K562 (cell line): Measurements from ENCODE around the gene FXN. TPM values are rescaled to one million over a fixed set of nuclear protein-coding genes. Genes with fewer than 3 reads are reported as not detected.

Experiments
- AFF4 ChIP-seq: sonication (generic); formaldehyde crosslinking; IDR thresholded peaks from 2 replicates; pipeline ENCODE4 v1.8.0; 2023; ENCODE audit warnings: mild to moderate bottlenecking, missing genetic modification reagents
- ARNT ChIP-seq, 2 experiments: fragments of 450-650 bp; IDR thresholded peaks; 2 replicates each; pipeline ENCODE4 v1.6.1; 2016; ENCODE audit warnings: mild to moderate bottlenecking in 1 of 2
- CREB5 ChIP-seq: fragments of 250-450 bp; sonication (Bioruptor Pico); IDR thresholded peaks from 2 replicates; pipeline ENCODE4 v1.5.0; 2020; ENCODE audit warnings: mild to moderate bottlenecking
- ETS1 ChIP-seq: conservative IDR thresholded peaks from 2 replicates; pipeline ENCODE4 v1.6.1; 2011; ENCODE audit warnings: low read depth, mild to moderate bottlenecking, low read length; ENCODE audit not compliant: control insufficient read depth
- HNRNPL ChIP-seq: fragments of 200-400 bp; formaldehyde crosslinking; IDR thresholded peaks from 2 replicates; pipeline ENCODE4 v1.6.1; 2017; ENCODE audit warnings: low read depth, mild to moderate bottlenecking, low read length
- IRF9 ChIP-seq: fragments of 450-650 bp; IDR thresholded peaks from 2 replicates; pipeline ENCODE4 v1.6.1; 2016; ENCODE audit warnings: missing biosample characterization, missing genetic modification characterization
- JUND ChIP-seq, 2 experiments: IDR thresholded peaks; 2 replicates in 1 of 2; 3 replicates in 1 of 2; pipeline ENCODE4 v1.6.1; 2011; ENCODE audit warnings: borderline replicate concordance in 2 of 2, low read depth in 2 of 2, low read length in 2 of 2, improper control_type of control experiment in 1 of 2, missing biosample characterization in 1 of 2, missing genetic modification characterization in 1 of 2, missing genetic modification reagents in 1 of 2
- MBD2 ChIP-seq: sonication (generic); IDR thresholded peaks from 2 replicates; pipeline ENCODE4 v1.6.1; 2016; ENCODE audit warnings: low read depth, borderline replicate concordance
- MITF ChIP-seq: IDR thresholded peaks from 2 replicates; pipeline ENCODE4 v1.6.1; 2014; ENCODE audit warnings: antibody characterized with exemption
- MTA2 ChIP-seq: fragments of 450-650 bp; IDR thresholded peaks from 2 replicates; pipeline ENCODE4 v1.6.1; 2016; ENCODE audit warnings: low read depth
- STAG1 ChIP-seq: sonication (generic); formaldehyde crosslinking; IDR thresholded peaks from 2 replicates; pipeline ENCODE4 v1.5.0; 2020; ENCODE audit warnings: missing genetic modification reagents, borderline replicate concordance
- ZBTB34 ChIP-seq: fragments of 250-450 bp; sonication (Bioruptor Pico); IDR thresholded peaks from 2 replicates; pipeline ENCODE4 v1.8.0; 2021; ENCODE audit warnings: mild to moderate bottlenecking, moderate library complexity
- ZNF445 ChIP-seq: fragments of 250-450 bp; sonication (Bioruptor Pico); IDR thresholded peaks from 2 replicates; pipeline ENCODE4 v1.4.0; 2020; ENCODE audit warnings: low read depth, mild to moderate bottlenecking, moderate library complexity
- ZNF785 ChIP-seq: fragments of 250-450 bp; sonication (Bioruptor Pico); IDR thresholded peaks from 2 replicates; pipeline ENCODE4 v1.4.0; 2020; ENCODE audit warnings: mild to moderate bottlenecking
- polyA plus RNA-seq, 8 experiments: library from polyadenylated mRNA; depleted of rRNA in 4 of 8; stranded (reverse) in 5 of 8; unstranded in 3 of 8; fragments of >200 nt; fragmentation: Nextera tagmentation in 2 of 8; fragmentation: Illumina TruSeq in 1 of 8; extraction: Ambion mirVana in 2 of 8; extraction: Trizol in 1 of 8; gene quantifications; 2 replicates each; pipeline versions ENCODE4 v1.2.1 to v1.2.3, GENCODE V29; 2011 to 2014; ENCODE audit warnings: inconsistent platforms in 1 of 8, missing spikeins in 1 of 8
- total RNA-seq, 7 experiments: library from RNA; depleted of rRNA in 6 of 7; stranded (reverse); fragments of >200 nt in 6 of 7; fragmentation: Illumina TruSeq in 2 of 7; extraction: Trizol in 2 of 7; gene quantifications; 2 replicates each; pipeline versions ENCODE4 v1.2.1 to v1.2.3, GENCODE V29; 2011 to 2021; ENCODE audit warnings: low replicate concordance in 1 of 7

The FXN gene
- total and polyA plus RNA-seq, 9 of the 15 experiments (the other 6 are each of a cell fraction or from before 2014, with no cell fraction given): 7.6 to 51.5 (median 30.3) TPM

- no peak for TF ChIP-seq AFF4 (CRISPR knock-in tag)
- TF ChIP-seq HNRNPL: no peak
- no peak for TF ChIP-seq ARNT (IDR thresholded peaks at IDR 0.05)
- TF ChIP-seq ZBTB34 (CRISPR knock-in tag): no peak
- no peak for TF ChIP-seq CREB5 (CRISPR knock-in tag)
- peak; percentile 78 for TF ChIP-seq MTA2
- peak; percentile 54; the same call in 1 of the 2 replicates for TF ChIP-seq JUND (IDR thresholded peaks at IDR 0.05; ENCODE audit: borderline replicate concordance, low read depth, low read length)
- TF ChIP-seq JUND (tag; IDR thresholded peaks at IDR 0.05; ENCODE audit: borderline replicate concordance, low read depth, low read length): peak; percentile 46; the same call in 1 of the 3 replicates
- TF ChIP-seq IRF9 (tag): no peak
- 0 out of 2 replicates have a peak, but pooled peaks have one; percentile 39 for TF ChIP-seq MBD2
- TF ChIP-seq ZNF445 (CRISPR knock-in tag): no peak
- TF ChIP-seq ZNF785 (CRISPR knock-in tag): no peak
- no peak for TF ChIP-seq MITF
- no peak for TF ChIP-seq ETS1
- TF ChIP-seq STAG1 (CRISPR knock-in tag): no peak
These were observed 15.7 kb upstream of the FXN start (continued) for GRCh38 chr9:69019808-69020207.
